GM19328 (cell line): ENCODE measurements around the gene USP44.
"Not testable (repeated sequence)": the region's sequence is repeated elsewhere in the genome, so short reads cannot be mapped to it uniquely, and the experiment has no call there.

Source experiments
- ATAC-seq: cut with Tn5 transposase; IDR thresholded peaks from one replicate; pipeline ENCODE4 v1.9.1; 2021; ENCODE audit warnings: mild to moderate bottlenecking, moderate library complexity; ENCODE audit not compliant: unreplicated experiment

The USP44 gene

GRCh38 chr12:95551305-95551704 lies at the start of gene USP44:
USP44 (minus strand) TSS chr12:95551476; CDS start chr12:95534256, 17,220 bp downstream.
- ATAC-seq, result no peak

- ATAC-seq, result no peak
Measured at GRCh38 chr12:95600567-95600966, 49.3 kb upstream of the USP44 start.

DNA sequence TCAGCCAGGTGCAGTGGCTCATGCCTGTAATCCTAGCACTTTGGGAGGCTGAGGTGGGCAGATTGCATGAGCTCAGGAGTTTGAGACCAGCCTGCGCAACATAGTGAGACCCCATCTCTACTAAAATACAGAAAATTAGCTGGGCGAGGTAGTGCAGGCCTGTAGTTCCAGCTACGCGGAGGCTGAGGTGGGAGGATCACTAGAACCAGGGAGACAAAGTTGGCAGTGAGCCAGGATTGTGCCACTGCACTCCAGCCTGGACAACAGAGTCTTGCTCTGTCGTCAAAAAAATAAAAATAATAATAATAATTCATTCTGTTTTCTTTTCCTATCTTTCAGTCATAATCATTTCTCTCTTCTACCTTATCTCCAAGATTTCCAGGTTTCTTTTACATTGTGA lies 48.6 kb upstream of the USP44 start:
- ATAC-seq, result no peak

- ATAC-seq, result no peak
Measured at GRCh38 chr12:95594136-95594535, 42.9 kb upstream of the USP44 start.

- no peak for ATAC-seq
Measured at GRCh38 chr12:95593266-95593871, 42.1 kb upstream of the USP44 start.

GRCh38 chr12:95591731-95592130 lies 40.5 kb upstream of the USP44 start:
- ATAC-seq, result no peak

GRCh38 chr12:95590775-95591174 lies 39.5 kb upstream of the USP44 start:
- no peak for ATAC-seq

DNA sequence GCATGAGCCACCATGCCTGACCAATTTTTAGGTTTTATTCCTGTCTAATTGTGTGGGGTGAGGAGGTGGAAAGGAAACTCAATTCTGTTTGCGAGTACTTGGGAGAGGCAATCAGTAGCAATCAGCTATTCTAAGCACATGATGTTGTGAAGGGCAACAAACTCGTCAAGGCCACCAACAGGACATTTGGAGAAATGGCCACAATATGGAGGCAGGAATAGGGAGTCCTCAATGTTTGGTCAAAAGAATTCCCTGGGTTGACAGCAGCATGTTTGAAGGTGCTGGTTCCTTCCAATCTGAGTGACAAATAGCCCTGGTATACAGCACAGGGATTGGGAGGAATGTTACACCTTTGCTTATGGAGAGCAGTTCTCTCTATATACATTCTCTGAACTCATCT lies 32.7 kb upstream of the USP44 start:
- ATAC-seq, result no peak

DNA sequence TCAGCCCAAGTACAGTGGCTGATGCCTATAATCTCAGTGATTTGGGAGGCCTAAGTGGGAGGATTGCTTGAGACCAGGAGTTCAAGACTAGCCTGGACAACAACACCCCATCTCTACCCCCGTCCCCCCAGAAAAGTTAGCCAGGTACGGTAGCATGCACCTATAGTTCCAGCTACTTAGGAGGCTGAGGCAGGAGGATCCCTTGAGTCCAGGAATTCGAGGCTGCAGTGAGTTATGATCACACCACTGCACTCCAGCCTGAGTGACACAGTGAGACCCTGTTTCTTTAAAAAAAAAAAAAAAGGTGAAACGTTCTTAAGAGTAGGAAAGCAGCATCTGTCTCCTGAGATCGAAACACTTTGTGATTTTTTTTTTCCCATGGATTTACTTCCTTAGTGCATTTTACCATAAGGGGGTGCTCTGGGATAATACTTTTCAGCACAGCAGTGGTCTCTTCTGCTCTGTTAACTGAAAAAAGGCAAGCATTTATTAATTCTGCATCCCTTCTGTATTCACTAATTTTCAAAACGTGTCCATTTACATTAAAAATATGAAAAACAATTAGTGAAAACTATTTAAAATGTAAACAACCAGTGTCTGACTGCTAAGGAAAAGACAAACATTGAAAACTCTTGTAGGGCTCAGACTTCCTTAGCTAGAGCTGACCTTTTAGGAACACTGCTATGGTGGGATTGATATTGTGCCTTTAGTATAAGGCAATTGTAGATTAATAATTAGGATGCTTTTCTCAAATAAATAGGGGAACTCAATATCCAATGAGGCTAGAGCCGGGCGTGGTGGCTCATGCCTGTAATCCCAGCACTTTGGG lies 31.2 kb upstream of the USP44 start:
- ATAC-seq, result no peak

- no peak for ATAC-seq
Measured at GRCh38 chr12:95577820-95578219, 26.5 kb upstream of the USP44 start.

DNA sequence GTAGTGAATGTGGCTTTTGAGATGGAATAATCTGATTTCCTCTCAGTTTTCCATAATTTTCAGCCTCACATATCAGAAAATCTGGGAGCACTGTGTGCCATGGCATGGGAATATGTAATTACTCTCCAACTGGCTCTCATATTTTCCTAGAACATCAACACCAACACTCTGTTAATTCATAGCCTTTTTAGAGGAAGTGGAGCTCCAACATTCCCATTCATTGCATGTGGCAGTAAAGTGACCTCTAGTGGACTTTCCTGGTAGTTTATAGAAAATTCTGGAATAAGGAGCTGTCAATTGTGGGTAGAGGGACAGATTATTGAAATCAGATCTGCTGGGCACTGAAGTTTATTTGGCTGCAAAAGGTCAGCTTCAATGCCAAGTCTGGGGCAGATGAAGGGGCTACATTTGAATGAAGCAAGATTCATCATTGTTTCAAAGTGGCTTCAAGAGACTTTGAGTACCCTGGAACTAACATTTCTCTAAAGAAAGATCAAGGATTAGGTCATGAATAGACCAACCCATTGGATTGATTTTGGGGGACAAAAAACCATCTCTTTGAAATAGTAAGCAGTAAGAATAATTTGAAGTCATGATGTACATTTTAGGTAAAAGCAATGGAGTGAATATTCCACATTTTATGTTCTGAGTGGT lies 23.6 kb upstream of the USP44 start:
- no peak for ATAC-seq

DNA sequence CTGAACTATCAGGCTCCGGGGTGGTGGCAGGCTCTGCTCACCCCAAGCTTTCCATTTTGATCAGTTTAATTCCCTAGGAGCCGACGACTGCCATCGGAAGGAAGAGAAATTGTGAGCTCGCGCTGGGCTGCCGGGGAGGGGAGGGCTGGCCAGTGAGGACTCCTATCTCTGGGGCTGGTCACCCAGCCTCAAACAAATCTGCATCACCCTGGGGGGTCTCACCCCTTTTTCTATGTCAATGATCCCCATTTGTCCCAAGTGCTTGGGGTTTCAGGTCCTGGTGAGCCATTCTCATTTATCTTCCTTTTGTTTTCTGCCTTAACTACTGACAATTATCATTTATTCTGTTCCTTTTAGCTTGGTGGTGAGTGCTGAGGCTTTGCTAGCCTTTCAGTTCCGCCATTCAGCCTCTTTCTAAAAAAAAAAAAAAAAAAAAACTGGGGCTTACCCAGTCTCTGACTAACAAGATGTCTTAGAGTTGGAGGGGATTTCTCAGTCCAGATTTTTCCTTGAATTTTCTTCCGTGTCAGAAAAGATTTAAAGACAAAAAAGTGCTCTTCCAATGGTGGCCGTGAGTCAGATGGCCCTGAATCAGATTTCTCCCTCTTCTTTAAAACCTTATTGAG lies 22.8 kb upstream of the USP44 start:
- ATAC-seq, result no peak

GRCh38 chr12:95571369-95571768 lies 20.1 kb upstream of the USP44 start:
- no peak for ATAC-seq

DNA sequence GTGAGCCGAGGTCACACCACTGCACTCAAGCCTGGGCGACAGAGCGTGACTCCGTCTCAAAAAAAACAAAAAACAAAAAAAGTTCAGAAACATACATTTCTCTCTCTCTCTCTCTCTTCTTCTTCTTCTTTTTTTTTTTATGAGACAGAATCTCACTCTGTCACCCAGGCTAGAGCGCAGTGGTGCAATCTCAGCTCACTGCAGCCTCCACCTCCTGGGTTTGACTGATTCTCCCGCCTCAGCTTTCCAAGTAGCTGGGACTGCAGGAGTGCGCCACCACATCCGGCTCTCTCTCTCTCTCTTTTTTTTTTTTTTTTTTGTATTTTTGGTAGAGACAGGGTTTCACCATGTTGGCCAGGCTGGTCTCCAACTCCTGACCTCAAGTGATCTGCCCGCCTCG lies 16.8 kb upstream of the USP44 start:
- ATAC-seq, result not testable (repeated sequence)

DNA sequence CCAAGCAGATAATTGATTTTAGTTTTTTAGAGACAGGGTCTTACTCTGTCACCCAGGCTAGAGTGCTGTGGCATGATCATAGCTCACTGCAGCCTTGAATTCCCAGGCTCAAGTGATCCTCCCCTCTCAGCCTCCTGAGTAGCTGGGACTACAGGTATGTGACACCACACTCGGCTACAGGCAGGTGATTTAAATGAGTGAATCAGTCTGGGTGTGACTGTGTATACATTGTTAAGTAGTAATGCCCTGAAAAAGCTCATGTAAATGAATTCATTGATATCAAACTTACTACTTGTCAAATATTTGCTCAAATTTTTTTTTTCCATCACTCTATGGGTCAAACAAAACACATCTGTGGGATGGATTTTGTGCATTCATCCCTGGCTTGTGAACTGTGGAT lies 6.3 kb upstream of the USP44 start:
- no peak for ATAC-seq

DNA sequence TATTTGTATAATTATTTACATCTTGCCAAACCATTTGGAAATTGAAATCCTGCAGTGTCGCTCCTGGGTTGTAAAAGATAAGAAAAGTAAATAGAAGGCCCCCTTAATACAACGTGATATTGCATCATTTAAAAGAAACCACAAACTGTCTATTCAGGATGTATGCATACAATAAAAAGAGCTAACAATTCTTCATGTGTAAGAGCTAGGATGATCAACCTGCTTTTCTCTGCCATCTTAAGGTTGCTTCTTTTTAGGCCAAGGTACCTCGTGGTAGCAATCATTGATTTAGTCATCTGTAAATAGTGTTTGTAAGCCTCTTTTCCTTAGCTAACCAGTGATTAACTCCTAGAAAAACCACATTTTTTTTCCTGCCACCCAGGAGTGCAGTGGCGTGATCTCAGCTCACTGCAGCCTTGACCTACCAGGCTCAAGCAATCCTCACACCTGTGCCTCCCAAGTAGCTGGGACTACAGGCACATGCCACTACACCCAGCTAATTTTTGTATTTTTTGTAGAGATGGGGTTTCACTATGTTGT lies 3.3 kb upstream of the USP44 start:
- ATAC-seq, result no peak

GRCh38 chr12:95553197-95553943 lies 2.1 kb upstream of the USP44 start:
- ATAC-seq, result no peak

DNA sequence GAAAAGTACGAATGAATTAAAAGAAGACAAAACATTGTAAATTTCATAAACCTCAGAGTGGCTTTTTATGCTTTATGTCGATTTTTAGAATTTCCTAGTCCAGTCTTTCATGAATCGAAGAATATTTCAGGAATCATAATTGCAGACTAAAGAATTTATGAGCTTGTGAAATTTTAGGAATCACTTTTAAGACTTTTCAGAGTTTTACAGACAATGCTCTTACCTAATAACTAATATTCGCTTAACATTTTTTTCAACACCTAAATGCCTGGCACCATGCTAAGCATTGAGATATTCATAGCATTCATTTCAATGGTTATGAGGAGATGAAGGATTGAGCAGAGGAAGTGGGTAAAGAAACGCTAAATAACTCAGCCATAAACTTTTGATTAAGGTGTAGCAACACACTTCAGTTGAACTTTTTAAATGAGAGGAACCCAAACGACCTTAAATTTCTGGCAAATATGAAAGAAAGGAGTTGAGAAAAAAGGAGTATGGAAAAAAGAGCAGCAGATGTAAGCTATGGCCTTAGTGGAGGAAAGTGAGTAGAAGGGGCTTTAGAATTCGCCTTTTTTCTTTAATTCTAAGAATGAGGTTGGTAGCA lies 739 bp upstream of the USP44 start:
- ATAC-seq, result no peak

DNA sequence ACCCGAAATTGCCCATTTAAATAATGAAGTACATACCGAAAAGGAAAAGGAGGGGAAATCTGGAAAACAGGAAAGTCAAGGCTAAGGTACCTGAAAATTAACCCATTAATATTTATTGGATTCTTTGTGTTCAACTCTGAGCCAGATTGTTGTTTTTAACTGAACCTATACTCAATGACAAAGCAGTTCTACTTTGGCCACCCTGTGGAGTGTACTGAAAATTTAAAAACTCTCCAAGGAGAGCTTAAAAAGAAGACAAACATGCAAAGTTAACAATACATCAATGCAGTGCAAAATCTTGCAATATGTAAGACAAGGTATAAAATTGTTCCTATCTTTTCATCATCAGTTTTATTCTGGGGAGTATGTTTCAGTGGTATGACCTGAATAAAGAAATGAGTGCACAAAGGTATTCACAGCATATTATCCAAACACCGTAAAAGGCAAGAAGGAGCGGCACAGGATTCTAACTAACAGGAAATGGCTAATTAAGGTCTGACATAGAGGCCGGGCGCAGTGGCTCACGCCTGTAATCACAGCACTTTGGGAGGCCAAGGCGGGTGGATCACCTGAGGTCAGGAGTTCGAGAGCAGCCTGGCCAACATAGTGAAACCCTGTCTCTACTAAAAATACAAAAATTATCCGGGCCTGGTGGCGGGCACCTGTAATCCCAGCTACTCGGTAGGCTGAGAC lies 1.7 kb downstream of the USP44 start:
- ATAC-seq, result no peak
